Chondrocyte (in vitro differentiated cells): ENCODE measurements around the gene PDLIM5. TPM values are rescaled to one million over a fixed set of nuclear protein-coding genes. Genes with fewer than 3 reads are reported as not detected.
A peak's percentile ranks its signal among the peaks of the same experiment; 100 is the strongest.

Experiments
- DNase-seq: peaks from one replicate; pipeline ENCODE4 v3.0.0; 2021; ENCODE audit warnings: mixed read lengths, low spot score
- H3K27ac Mint-ChIP-seq: one replicate; pipeline ENCODE4 v1.8.0; 2021; ENCODE audit warnings: mild to moderate bottlenecking, moderate library complexity, mixed read lengths; ENCODE audit not compliant: unreplicated experiment
- H3K27me3 Mint-ChIP-seq: 2 replicates; pipeline ENCODE4 v1.8.0; 2021; ENCODE audit warnings: low read depth, mixed read lengths
- H3K36me3 Mint-ChIP-seq: 2 replicates; pipeline ENCODE4 v1.8.0; 2021; ENCODE audit warnings: low read depth, mixed read lengths
- H3K4me1 Mint-ChIP-seq: 2 replicates; pipeline ENCODE4 v1.8.0; 2021; ENCODE audit warnings: low read depth, mild to moderate bottlenecking, mixed read lengths
- H3K4me3 Mint-ChIP-seq: one replicate; pipeline ENCODE4 v1.8.0; 2021; ENCODE audit warnings: mild to moderate bottlenecking, moderate library complexity, mixed read lengths; ENCODE audit not compliant: unreplicated experiment
- H3K9me3 Mint-ChIP-seq: 2 replicates; pipeline ENCODE4 v1.8.0; 2021; ENCODE audit warnings: low read depth, mixed read lengths
- total RNA-seq: library from RNA; stranded (reverse); gene quantifications from 3 replicates; pipeline ENCODE4 v1.2.1, GENCODE V29; 2021
- TF ChIP-seq, protein P1 (sequence below): fragments of 200-600 bp; sonication (generic); IDR thresholded peaks from 2 replicates; pipeline ENCODE4 v1.5.0; 2021; ENCODE audit warnings: antibody characterized with exemption, mild to moderate bottlenecking, moderate library complexity

Gene PDLIM5
- total RNA-seq, 1 donor from 2014 or later, result 329 TPM

DNA sequence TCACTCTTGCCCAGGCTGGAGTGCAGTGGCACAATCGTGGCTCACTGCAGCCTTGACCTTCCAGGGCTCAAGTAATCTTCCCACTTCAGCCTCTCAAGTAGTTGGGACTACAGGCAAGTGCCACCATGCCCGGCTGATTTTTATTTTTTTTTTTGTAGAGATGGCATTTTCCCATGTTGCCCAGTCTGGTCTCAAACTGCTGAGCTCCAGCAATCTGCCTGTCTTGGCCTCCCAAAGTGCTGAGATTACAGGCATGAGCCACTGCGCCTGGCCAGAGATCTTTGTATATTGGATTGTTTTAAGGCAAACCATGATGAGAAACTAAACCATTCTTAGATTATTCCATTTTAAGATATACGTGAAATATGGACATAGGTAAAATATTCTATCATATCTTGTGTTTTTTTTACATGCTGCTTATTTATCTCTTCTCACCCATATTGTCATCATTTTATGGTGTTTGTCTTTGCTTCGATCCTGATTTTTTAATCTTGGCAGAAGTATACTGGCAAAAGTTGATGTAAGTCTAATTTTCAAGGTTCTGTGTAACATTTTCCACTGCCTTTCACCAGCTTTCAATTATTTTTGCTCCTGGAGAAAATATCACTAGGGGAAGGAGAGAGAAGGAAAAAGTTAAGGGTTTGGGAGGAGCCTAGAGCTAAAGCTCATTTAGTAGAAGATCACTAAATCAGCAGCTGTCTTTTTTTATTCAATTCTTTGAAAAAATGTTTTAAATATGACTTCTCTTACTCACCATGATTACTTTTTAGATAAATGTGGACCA lies 27.8 kb downstream of the PDLIM5 start:
- Mint-ChIP-seq H3K27ac (peak overlapping the region; percentile 73), H3K27me3 (no peaks in the 10 kb centered on the region), H3K4me3 (no peak overlapping the region), H3K9me3 (no peaks in the 10 kb centered on the region), H3K4me1 (peaks cover 66% of the 10 kb centered on the region), H3K36me3 (peaks cover 1% of the 10 kb centered on the region)
- DNase-seq, result no peak
- TF ChIP-seq, protein P1, sequence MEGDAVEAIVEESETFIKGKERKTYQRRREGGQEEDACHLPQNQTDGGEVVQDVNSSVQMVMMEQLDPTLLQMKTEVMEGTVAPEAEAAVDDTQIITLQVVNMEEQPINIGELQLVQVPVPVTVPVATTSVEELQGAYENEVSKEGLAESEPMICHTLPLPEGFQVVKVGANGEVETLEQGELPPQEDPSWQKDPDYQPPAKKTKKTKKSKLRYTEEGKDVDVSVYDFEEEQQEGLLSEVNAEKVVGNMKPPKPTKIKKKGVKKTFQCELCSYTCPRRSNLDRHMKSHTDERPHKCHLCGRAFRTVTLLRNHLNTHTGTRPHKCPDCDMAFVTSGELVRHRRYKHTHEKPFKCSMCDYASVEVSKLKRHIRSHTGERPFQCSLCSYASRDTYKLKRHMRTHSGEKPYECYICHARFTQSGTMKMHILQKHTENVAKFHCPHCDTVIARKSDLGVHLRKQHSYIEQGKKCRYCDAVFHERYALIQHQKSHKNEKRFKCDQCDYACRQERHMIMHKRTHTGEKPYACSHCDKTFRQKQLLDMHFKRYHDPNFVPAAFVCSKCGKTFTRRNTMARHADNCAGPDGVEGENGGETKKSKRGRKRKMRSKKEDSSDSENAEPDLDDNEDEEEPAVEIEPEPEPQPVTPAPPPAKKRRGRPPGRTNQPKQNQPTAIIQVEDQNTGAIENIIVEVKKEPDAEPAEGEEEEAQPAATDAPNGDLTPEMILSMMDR, result no peak

DNA sequence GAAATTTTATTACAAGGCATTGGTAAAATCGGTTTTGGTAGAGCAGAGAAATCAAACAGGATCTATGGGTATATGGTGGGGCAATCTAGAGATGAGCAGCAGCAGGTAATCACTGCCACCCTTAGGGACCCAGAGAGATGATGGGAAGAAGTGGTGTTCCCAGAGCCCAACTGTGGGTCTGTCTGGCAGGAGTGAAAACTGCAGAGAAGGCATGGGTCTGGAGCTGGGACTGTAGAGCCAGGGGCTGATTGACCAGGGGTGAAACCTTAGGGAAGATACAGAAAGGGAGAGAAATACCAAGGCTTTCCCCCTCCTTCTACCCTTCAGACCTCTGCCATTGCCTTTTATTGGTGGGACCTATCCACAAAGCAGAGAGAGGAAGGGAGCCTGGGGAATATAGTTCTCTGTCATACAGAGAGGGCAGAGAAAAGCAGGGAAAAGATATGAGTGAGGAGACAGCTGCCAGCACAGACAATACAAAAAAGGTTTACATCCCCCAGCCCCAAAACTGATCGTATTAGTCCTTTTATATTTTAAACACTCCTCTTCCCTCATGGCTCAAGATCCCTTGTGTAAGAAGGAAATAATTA lies 28.7 kb downstream of the PDLIM5 start:
- Mint-ChIP-seq H3K27ac (peak overlapping the region; percentile 75), H3K4me3 (no peak overlapping the region), H3K4me1 (peaks cover 71% of the 10 kb centered on the region), H3K27me3 (no peaks in the 10 kb centered on the region), H3K9me3 (no peaks in the 10 kb centered on the region), H3K36me3 (peaks cover 1% of the 10 kb centered on the region)
- DNase-seq, result no peak
- TF ChIP-seq, protein P1, result no peak

DNA sequence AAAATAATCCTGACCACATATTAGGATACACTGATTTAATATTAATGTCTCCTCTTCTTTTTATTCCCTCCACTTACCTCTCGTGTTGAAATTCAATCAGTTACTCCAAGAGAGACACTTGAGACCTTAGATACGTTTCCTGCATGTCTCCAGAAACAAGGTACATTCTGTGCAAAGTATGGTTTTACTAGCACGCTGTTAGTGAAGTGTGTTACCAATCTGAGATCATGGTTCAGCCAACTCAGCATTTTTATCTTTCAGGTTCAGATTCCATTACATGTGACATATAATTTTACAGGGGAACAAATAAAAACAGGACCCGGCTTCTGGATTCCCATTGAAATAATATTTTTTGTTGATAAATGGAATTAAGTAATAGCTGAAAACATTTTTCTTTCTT lies 32.2 kb downstream of the PDLIM5 start:
- no peak for DNase-seq
- no peak overlapping the region for H3K4me3 Mint-ChIP-seq
- no peaks in the 10 kb centered on the region for H3K36me3 Mint-ChIP-seq
- H3K27me3 Mint-ChIP-seq, result no peaks in the 10 kb centered on the region
- peak overlapping the region; percentile 22 for H3K27ac Mint-ChIP-seq
- H3K4me1 Mint-ChIP-seq, result peaks cover 67% of the 10 kb centered on the region
- TF ChIP-seq, protein P1, result no peak
- H3K9me3 Mint-ChIP-seq, result no peaks in the 10 kb centered on the region

DNA sequence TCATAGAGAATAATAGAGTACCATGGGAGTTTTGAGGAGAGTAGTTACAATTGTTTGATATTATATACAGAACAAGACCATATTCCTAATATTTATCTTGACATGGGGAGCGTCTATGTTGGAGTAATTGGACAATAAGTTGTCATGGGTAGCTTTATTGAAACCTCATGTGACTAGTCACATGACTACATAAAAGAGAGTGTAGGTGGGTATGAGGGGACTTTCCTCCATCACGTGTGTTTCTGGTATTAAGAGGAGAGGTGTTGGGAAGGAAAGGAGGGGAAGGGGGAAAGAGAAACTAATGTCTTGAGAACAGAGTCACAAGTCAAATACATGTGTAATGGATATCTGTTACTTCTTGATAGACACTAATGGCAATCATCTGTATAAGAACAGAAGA lies 33.1 kb downstream of the PDLIM5 start:
- no peak for DNase-seq
- no peaks in the 10 kb centered on the region for H3K27me3 Mint-ChIP-seq
- TF ChIP-seq, protein P1, result no peak
- peaks cover 65% of the 10 kb centered on the region for H3K4me1 Mint-ChIP-seq
- no peak overlapping the region for H3K4me3 Mint-ChIP-seq
- H3K27ac Mint-ChIP-seq, result peak overlapping the region; percentile 37
- H3K36me3 Mint-ChIP-seq, result no peaks in the 10 kb centered on the region
- H3K9me3 Mint-ChIP-seq, result no peaks in the 10 kb centered on the region

DNA sequence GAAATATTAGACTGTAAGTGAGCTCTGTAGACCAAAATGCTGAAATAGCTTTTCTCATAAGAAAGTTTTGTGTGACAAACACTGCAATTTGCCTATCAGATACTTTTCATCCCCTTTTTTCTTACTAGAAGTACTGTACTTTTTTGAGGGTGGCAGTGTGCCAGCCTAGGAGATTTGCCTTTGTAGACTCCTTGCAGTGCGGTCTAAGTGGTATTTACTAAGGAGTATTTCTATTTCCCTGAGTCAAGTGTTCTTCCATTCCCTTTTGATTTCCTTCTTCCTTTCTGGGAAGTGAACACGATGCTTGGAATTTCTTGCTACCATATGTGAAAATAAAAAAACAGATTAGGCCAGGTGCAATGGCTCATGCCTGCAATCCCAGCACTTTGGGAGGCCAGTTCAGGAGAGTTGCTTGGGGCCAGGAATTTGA lies 34.6 kb downstream of the PDLIM5 start:
- Mint-ChIP-seq H3K4me1 (peaks cover 62% of the 10 kb centered on the region), H3K9me3 (no peaks in the 10 kb centered on the region), H3K27me3 (no peaks in the 10 kb centered on the region), H3K4me3 (no peak overlapping the region), H3K36me3 (no peaks in the 10 kb centered on the region), H3K27ac (no peak overlapping the region)
- DNase-seq, result no peak
- TF ChIP-seq, protein P1, result no peak
